A172 (cell line): ENCODE data around the gene SMAP1. TPM values are rescaled to one million over a fixed set of nuclear protein-coding genes. Genes with fewer than 3 reads are reported as not detected.

Experiments used
- DNase-seq: peaks from one replicate; pipeline ENCODE4 v3.0.0-alpha.2; 2015; ENCODE audit warnings: low spot score
- total RNA-seq: library from RNA; depleted of rRNA; stranded (reverse); fragments of >200 nt; shearing (Covaris generic); gene quantifications from 2 replicates; pipeline ENCODE4 v1.2.3, GENCODE V29; 2014; rRNA removed

SMAP1 gene
- total RNA-seq: 22.3 and 24.7 TPM in 2 replicates

GRCh38 chr6:70667711-70668498, at the start of gene SMAP1:
Gene SMAP1 (plus strand): TSS chr6:70667883. CDS start chr6:70668024, 141 bp downstream.
- DNase-seq: peak; percentile 71

- DNase-seq: no peak
These were observed 46.9 kb upstream of the SMAP1 start for GRCh38 chr6:70620746-70621145.

- no peak for DNase-seq
These were observed 45.2 kb upstream of the SMAP1 start for GRCh38 chr6:70622461-70622860.

- DNase-seq: no peak
These were observed 42.2 kb upstream of the SMAP1 start for GRCh38 chr6:70625436-70625835.

GRCh38 chr6:70627500-70628254, 40.0 kb upstream of the SMAP1 start:
- DNase-seq: no peak

- DNase-seq: no peak
These were observed 37.8 kb upstream of the SMAP1 start for GRCh38 chr6:70629929-70630328.

GRCh38 chr6:70633870-70634269, 33.8 kb upstream of the SMAP1 start:
- no peak for DNase-seq

- DNase-seq: no peak
These were observed 31.1 kb upstream of the SMAP1 start for GRCh38 chr6:70636596-70636995.

GRCh38 chr6:70638468-70638867, 29.2 kb upstream of the SMAP1 start:
- no peak for DNase-seq

GRCh38 chr6:70651326-70651905, 16.3 kb upstream of the SMAP1 start:
- peak; percentile 25 for DNase-seq

- DNase-seq: no peak
These were observed 15.5 kb upstream of the SMAP1 start for GRCh38 chr6:70652216-70652615.

GRCh38 chr6:70657706-70658105, 10.0 kb upstream of the SMAP1 start:
- no peak for DNase-seq

GRCh38 chr6:70663881-70664466, 3.7 kb upstream of the SMAP1 start:
- no peak for DNase-seq

GRCh38 chr6:70666706-70667105, 977 bp upstream of the SMAP1 start:
- no peak for DNase-seq

GRCh38 chr6:70667256-70667710, 400 bp upstream of the SMAP1 start:
- no peak for DNase-seq

- DNase-seq: peak; percentile 41
These were observed 773 bp downstream of the SMAP1 start for GRCh38 chr6:70668499-70668812.

GRCh38 chr6:70669133-70669532, 1.4 kb downstream of the SMAP1 start:
- DNase-seq: no peak

GRCh38 chr6:70672549-70672948, 4.9 kb downstream of the SMAP1 start:
- DNase-seq: no peak

GRCh38 chr6:70673054-70673453, 5.4 kb downstream of the SMAP1 start:
- DNase-seq: no peak

GRCh38 chr6:70673601-70674000, 5.9 kb downstream of the SMAP1 start:
- peak; percentile 48 for DNase-seq

GRCh38 chr6:70675822-70676221, 8.1 kb downstream of the SMAP1 start:
- DNase-seq: no peak

- no peak for DNase-seq
These were observed 9.1 kb downstream of the SMAP1 start for GRCh38 chr6:70676821-70677220.
